Smooth muscle cell (in vitro differentiated cells): ENCODE data around the gene GOLGA8A. TPM values are rescaled to one million over a fixed set of nuclear protein-coding genes. Genes with fewer than 3 reads are reported as not detected.

ENCODE experiments used
- polyA plus RNA-seq: library from polyadenylated mRNA; unstranded; fragments of >200 nt; fragmentation: Nextera tagmentation; extraction: Ambion mirVana; gene quantifications from 2 replicates; pipeline ENCODE4 v1.2.1, GENCODE V29; 2016
- total RNA-seq: library from RNA; depleted of rRNA; stranded (reverse); fragments of >200 nt; gene quantifications from 2 replicates; pipeline ENCODE4 v1.2.3, GENCODE V29; 2014

Gene GOLGA8A
- total and polyA plus RNA-seq, 2 experiments from 2014 or later = 47.2 to 62.9 TPM

Other genes with a start within 250 kb of the GOLGA8A start
- gene KATNBL1, start 227.7 kb downstream of the GOLGA8A start, total RNA-seq = 91.8 and 145 TPM in 2 replicates
- gene KATNBL1, start 227.7 kb downstream of the GOLGA8A start, polyA plus RNA-seq = 62.3 and 65.5 TPM in 2 replicates
- 128 and 146 TPM in 2 replicates for gene EMC4, start 212.8 kb downstream of the GOLGA8A start, total RNA-seq
- gene EMC4, start 212.8 kb downstream of the GOLGA8A start, polyA plus RNA-seq = 194 and 227 TPM in 2 replicates
- gene SLC12A6, start 100.0 kb downstream of the GOLGA8A start, total RNA-seq = 9.1 and 11.3 TPM in 2 replicates
- 3.0 and 3.4 TPM in 2 replicates for gene SLC12A6, start 100.0 kb downstream of the GOLGA8A start, polyA plus RNA-seq
- gene NOP10, start 94.7 kb downstream of the GOLGA8A start, total RNA-seq = 282 and 306 TPM in 2 replicates
- 305 and 319 TPM in 2 replicates for gene NOP10, start 94.7 kb downstream of the GOLGA8A start, polyA plus RNA-seq
- not detected in 2 replicates for gene NUTM1, start 94.5 kb downstream of the GOLGA8A start, total RNA-seq
- gene NUTM1, start 94.5 kb downstream of the GOLGA8A start, polyA plus RNA-seq = not detected in 2 replicates
- gene LPCAT4, start 70.6 kb downstream of the GOLGA8A start, total RNA-seq = 10.1 and 15.7 TPM in 2 replicates
- gene LPCAT4, start 70.6 kb downstream of the GOLGA8A start, polyA plus RNA-seq = 23.2 and 38.4 TPM in 2 replicates
- 31.4 and 40.3 TPM in 2 replicates for gene GOLGA8B, start 145.8 kb upstream of the GOLGA8A start, total RNA-seq
- 23.0 and 43.3 TPM in 2 replicates for gene GOLGA8B, start 145.8 kb upstream of the GOLGA8A start, polyA plus RNA-seq